Motor neuron (in vitro differentiated cells): ENCODE data around the gene SH3BP5. TPM values are rescaled to one million over a fixed set of nuclear protein-coding genes. Genes with fewer than 3 reads are reported as not detected.
"Not testable (repeated sequence)": the region's sequence is repeated elsewhere in the genome, so short reads cannot be mapped to it uniquely, and the experiment has no call there.

ENCODE experiments used
- ATAC-seq, 8 experiments: fragments of 200-7000 bp; cut with Tn5 transposase; replicated peaks in 6 of 8; 2 replicates each; pipeline ENCODE4 v1.8.0; 2021; ENCODE audit warnings: mild to moderate bottlenecking in 8 of 8, moderate library complexity in 8 of 8
- H3K27ac ChIP-seq, 2 donors: fragments of 250-450 bp; sonication (Bioruptor Pico); 2 replicates each; pipeline ENCODE4 v1.9.0; 2021; ENCODE audit warnings: antibody characterized with exemption in 2 of 2, mild to moderate bottlenecking in 2 of 2, moderate library complexity in 1 of 2
- H3K4me1 ChIP-seq, 2 donors: fragments of 250-450 bp; sonication (Bioruptor Pico); replicated peaks in 1 of 2; 2 replicates each; pipeline ENCODE4 v1.6.1; 2021; ENCODE audit warnings: antibody characterized with exemption in 2 of 2, mild to moderate bottlenecking in 2 of 2, moderate library complexity in 1 of 2
- H3K4me3 ChIP-seq, 5 donors: fragments of 250-450 bp; sonication (Bioruptor Pico); 2 replicates each; pipeline ENCODE4 v1.9.0; 2021; ENCODE audit warnings: antibody characterized with exemption in 5 of 5, mild to moderate bottlenecking in 5 of 5, moderate library complexity in 4 of 5
- WGBS, 10 experiments: fragments of 450-650 bp; shearing (Covaris generic); methylation state at CpG; one replicate each; pipeline ENCODE4 v1.0.0; 2022; 5-methylcytosine and 5-hydroxymethylcytosine counted together
- in situ Hi-C, 9 experiments: fragments of 400-800 bp; cut with MboI; loops; one replicate each; pipeline ENCODE4 v1.15.0; 2021; ENCODE audit warnings: low sequenced_read_pairs in 9 of 9, low pct_unique_long_range_greater_than_20kb in 2 of 9; ENCODE audit not compliant: unreplicated experiment in 9 of 9
- total RNA-seq, 8 experiments: library from RNA; unstranded; fragments of 300-600 nt; gene quantifications; 2 replicates each; pipeline versions ENCODE4 v1.2.3 to v1.2.4, GENCODE V29; 2022

The SH3BP5 gene, protein sequence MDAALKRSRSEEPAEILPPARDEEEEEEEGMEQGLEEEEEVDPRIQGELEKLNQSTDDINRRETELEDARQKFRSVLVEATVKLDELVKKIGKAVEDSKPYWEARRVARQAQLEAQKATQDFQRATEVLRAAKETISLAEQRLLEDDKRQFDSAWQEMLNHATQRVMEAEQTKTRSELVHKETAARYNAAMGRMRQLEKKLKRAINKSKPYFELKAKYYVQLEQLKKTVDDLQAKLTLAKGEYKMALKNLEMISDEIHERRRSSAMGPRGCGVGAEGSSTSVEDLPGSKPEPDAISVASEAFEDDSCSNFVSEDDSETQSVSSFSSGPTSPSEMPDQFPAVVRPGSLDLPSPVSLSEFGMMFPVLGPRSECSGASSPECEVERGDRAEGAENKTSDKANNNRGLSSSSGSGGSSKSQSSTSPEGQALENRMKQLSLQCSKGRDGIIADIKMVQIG
- 100 to 1,000 TPM in 1 of 8 experiments, 10 to 100 TPM in 7; 14.3 to 140 (median 38.9) TPM for total RNA-seq

- in situ Hi-C loops, result no loop called here
- peak within 1 kb of the TSS; percentile 69 to 73 for H3K27ac ChIP-seq
- ATAC-seq, result peak; percentile 58 to 95 (median 92)
- peak within 1 kb of the TSS; percentile 56 to 94 (median 80) for H3K4me3 ChIP-seq
- 10 to 95% (median 82%) methylated on average over 2 to 11 of the region's 66 CpGs; no CpG with 5 or more reads in 4 of the 10 experiments for WGBS, 10 experiments
- H3K4me1 ChIP-seq, result peaks cover 16 to 17% of the 10 kb centered on the region in 2 donors
These were observed at the start of gene SH3BP5 for GRCh38 chr3:15332405-15333098. SH3BP5 (minus strand) TSS chr3:15332586; CDS start chr3:15332408, 178 bp downstream.

GRCh38 chr3:15380980-15381890 is 48.8 kb upstream of the SH3BP5 start:
- in situ Hi-C loops, result loop anchor here in 4 of 9 experiments (10.0 to 25.0 kb wide), 2 partner anchors 116 to 119 kb away; no protein-coding TSS in a partner anchor
- H3K4me3 ChIP-seq, result no peak overlapping the region
- no peak overlapping the region for H3K27ac ChIP-seq
- 33 to 95% (median 73%) methylated on average over 3 to 6 of the region's 6 CpGs; no CpG with 5 or more reads in 1 of the 10 experiments for WGBS, 10 experiments
- H3K4me1 ChIP-seq, result no peaks in the 10 kb centered on the region
- ATAC-seq, result peak in 1 of 8 experiments; percentile 11

- Histone ChIP-seq H3K27ac (no peak overlapping the region), H3K4me1 (no peaks in the 10 kb centered on the region), H3K4me3 (no peak overlapping the region)
- in situ Hi-C loops, result loop anchor here in 2 of 9 experiments (25.0 kb wide), 1 partner anchor 116 kb away; no protein-coding TSS in a partner anchor
- ATAC-seq, result peak; percentile 88 to 100 (median 96)
- WGBS, 10 experiments, result 0 to 81% (median 9%) methylated on average over 1 to 15 of the region's 16 CpGs; no CpG with 5 or more reads in 1 of the 10 experiments
These were observed 45.8 kb upstream of the SH3BP5 start for GRCh38 chr3:15377961-15378791.

GRCh38 chr3:15375461-15376000 is 43.1 kb upstream of the SH3BP5 start:
- in situ Hi-C loops, result loop anchor here in 2 of 9 experiments (25.0 kb wide), 1 partner anchor 113 kb away; no protein-coding TSS in a partner anchor
- no peak overlapping the region for H3K4me3 ChIP-seq
- WGBS, 10 experiments, result 86 to 100% (median 95%) methylated on average over 1 to 13 of the region's 22 CpGs; no CpG with 5 or more reads in 1 of the 10 experiments
- H3K4me1 ChIP-seq, result no peaks in the 10 kb centered on the region
- no peak for ATAC-seq
- no peak overlapping the region for H3K27ac ChIP-seq

DNA sequence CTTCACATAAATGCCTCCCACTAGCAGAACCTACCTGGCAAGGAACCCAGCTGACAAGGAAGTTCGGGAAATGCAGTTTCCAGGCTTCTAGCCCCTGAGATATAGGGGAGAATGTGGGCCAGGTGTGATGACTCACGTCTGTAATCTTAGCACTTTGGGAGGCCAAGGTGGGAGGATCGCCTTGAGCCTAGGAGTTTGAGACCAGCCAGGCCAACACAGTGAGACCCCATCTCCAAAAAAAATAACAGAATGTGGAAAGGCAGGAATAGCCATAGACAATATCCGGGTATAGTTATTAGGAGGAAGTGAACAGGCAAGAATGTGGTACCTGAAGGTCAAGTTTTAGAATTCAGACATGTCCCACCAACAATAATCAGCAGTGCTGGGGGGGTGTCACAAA is 40.5 kb upstream of the SH3BP5 start:
- 75 to 100% (median 95%) methylated on average over 1 to 2 of the region's 4 CpGs; no CpG with 5 or more reads in 6 of the 10 experiments for WGBS, 10 experiments
- no peak for ATAC-seq
- in situ Hi-C loops, result no loop called here

GRCh38 chr3:15368561-15369135 is 36.3 kb upstream of the SH3BP5 start:
- Histone ChIP-seq H3K4me1 (no peaks in the 10 kb centered on the region), H3K4me3 (no peak overlapping the region), H3K27ac (no peak overlapping the region)
- ATAC-seq, result peak in 2 of 8 experiments; percentile 77 to 90
- WGBS, 10 experiments, result 0 to 100% (median 84%) methylated on average over 1 to 6 of the region's 6 CpGs; no CpG with 5 or more reads in 1 of the 10 experiments
- in situ Hi-C loops, result no loop called here

More for the DNA sequence above, 40.5 kb upstream of the SH3BP5 start:
- Histone ChIP-seq H3K27ac (no peak overlapping the region), H3K4me1 (no peaks in the 10 kb centered on the region), H3K4me3 (no peak overlapping the region)

GRCh38 chr3:15367059-15367458 is 34.7 kb upstream of the SH3BP5 start:
- in situ Hi-C loops, result no loop called here
- H3K4me1 ChIP-seq, result no peaks in the 10 kb centered on the region
- H3K4me3 ChIP-seq, result no peak overlapping the region
- WGBS, 10 experiments, result 0 to 71% (median 57%) methylated on average over 1 of the region's 1 CpG; no CpG with 5 or more reads in 1 of the 10 experiments
- peak in 1 of 8 experiments; percentile 27 for ATAC-seq
- H3K27ac ChIP-seq, result no peak overlapping the region

- ATAC-seq, H3K4me1 ChIP-seq, in situ Hi-C loops, H3K27ac ChIP-seq, H3K4me3 ChIP-seq: not testable (repeated sequence)
- WGBS, 10 experiments, result 0 to 80% (median 50%) methylated on average over 1 to 3 of the region's 6 CpGs; no CpG with 5 or more reads in 6 of the 10 experiments
These were observed 31.7 kb upstream of the SH3BP5 start for GRCh38 chr3:15364078-15364477.

DNA sequence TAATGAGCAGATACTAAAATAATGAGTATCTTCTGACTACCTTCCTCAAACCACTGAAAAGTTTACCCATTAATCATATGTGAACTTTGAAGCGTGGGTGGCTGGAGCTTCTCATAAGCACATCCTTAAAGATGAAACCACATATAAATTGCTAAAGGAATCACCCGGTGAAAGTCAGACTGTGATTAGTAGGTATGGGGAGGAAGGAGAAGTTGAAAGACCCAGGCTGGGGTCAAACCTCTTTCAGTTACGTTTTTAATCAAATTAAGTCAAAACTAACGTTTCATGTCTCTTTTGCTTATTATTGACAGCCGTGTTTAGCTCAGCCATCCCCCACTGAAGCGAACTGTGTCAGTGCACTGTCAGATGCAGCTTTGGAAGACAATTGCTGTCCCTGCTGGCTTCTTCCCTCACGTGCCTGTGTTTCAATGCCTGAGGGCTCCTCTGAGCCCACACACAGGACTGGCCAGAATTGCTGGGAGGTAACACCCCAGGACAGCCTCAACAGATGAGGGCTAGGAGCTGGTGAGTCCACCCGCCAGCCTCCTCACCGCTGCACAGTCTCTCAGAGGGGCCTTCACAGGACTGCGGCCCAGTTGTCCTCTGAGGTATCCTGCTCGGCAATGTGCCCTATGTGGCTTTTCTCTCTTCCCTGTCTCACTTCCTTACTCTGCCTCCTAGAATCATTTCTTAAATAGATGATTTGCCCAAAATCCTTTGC is 29.3 kb upstream of the SH3BP5 start:
- in situ Hi-C loops, result no loop called here
- Histone ChIP-seq H3K4me1 (no peaks in the 10 kb centered on the region), H3K4me3 (no peak overlapping the region), H3K27ac (no peak overlapping the region)
- WGBS, 10 experiments, result 0 to 80% (median 42%) methylated on average over 1 to 10 of the region's 11 CpGs; no CpG with 5 or more reads in 2 of the 10 experiments
- peak; percentile 56 to 80 (median 76) for ATAC-seq

- in situ Hi-C loops, result no loop called here
- no peak for ATAC-seq
- Histone ChIP-seq H3K27ac (no peak overlapping the region), H3K4me3 (no peak overlapping the region), H3K4me1 (no peaks in the 10 kb centered on the region)
- WGBS, 10 experiments, result 0 to 67% (median 24%) methylated on average over 1 of the region's 1 CpG; no CpG with 5 or more reads in 2 of the 10 experiments
These were observed 28.6 kb upstream of the SH3BP5 start for GRCh38 chr3:15360788-15361493.
